HEK293 (cell line): ENCODE measurements around the gene GTPBP3.

ENCODE experiments used
- CTCF ChIP-seq: fragments of 450-650 bp; formaldehyde crosslinking; IDR thresholded peaks from 2 replicates; pipeline ENCODE4 v1.5.1; 2016; ENCODE audit warnings: missing biosample characterization, missing genetic modification characterization
- HOXC10 ChIP-seq: sonication (generic); formaldehyde crosslinking; IDR thresholded peaks from 2 replicates; pipeline ENCODE4 v1.8.1; 2023; ENCODE audit warnings: mild to moderate bottlenecking, missing genetic modification reagents
- PRDM1 ChIP-seq: fragments of 450-650 bp; formaldehyde crosslinking; IDR thresholded peaks from 2 replicates; pipeline ENCODE4; 2016; ENCODE audit warnings: missing biosample characterization, missing genetic modification characterization
- TCF7L2 ChIP-seq: IDR thresholded peaks from 2 replicates; pipeline ENCODE4 v1.6.1; 2011; ENCODE audit warnings: low read depth, mild to moderate bottlenecking, inconsistent platforms, low read length, moderate library complexity, borderline replicate concordance
- ZNF175 ChIP-seq: fragments of 450-650 bp; formaldehyde crosslinking; IDR thresholded peaks from 2 replicates; pipeline ENCODE4 v1.5.1; 2016; ENCODE audit warnings: missing biosample characterization, missing genetic modification characterization
- ZNF621 ChIP-seq: fragments of 450-650 bp; formaldehyde crosslinking; IDR thresholded peaks from 2 replicates; pipeline ENCODE4 v1.5.1; 2017; ENCODE audit warnings: missing biosample characterization, missing genetic modification characterization

- TF ChIP-seq ZNF175 (no peak), HOXC10 (CRISPR knock-in tag) (no peak), ZNF621 (no peak), CTCF (tag by site-specific recombination) (no peak), TCF7L2 (0 out of 2 replicates have a peak, but pooled peaks have one; percentile 49), PRDM1 (tag by site-specific recombination) (no peak)
Observed at GRCh38 chr19:17306285-17306714, 31.1 kb upstream of the GTPBP3 start.
